ENCODE measurements around the gene TEX44. TPM values are rescaled to one million over a fixed set of nuclear protein-coding genes. Genes with fewer than 3 reads are reported as not detected.

Gene TEX44
- total and polyA plus RNA-seq, 9 of the 15 experiments (the other 6 are each of a cell fraction or from before 2014, with no cell fraction given): not detected

- no peaks in the 10 kb centered on the region for H4K20me1 ChIP-seq (replicated peaks; ENCODE audit: control insufficient read depth, insufficient read depth, low read length)
- H3K9ac ChIP-seq (ENCODE audit: insufficient read depth in 1 of 2, low read depth in 2 of 2, low read length in 2 of 2): no peak overlapping the region
- ChIA-PET POLR2A (interaction anchor here (0.9 to 1.2 kb wide), 2 partner anchors 10 to 168 kb away, joined by 3 to 5 read pairs; no protein-coding TSS in a partner anchor), CTCF (ENCODE audit: low intra/inter-chr PET ratio) (no interaction called here)
- no peaks in the 10 kb centered on the region for H3K27me3 ChIP-seq (ENCODE audit: control insufficient read depth in 2 of 2, insufficient read depth in 2 of 2, low read length in 2 of 2)
- peaks cover 0 to 4% of the 10 kb centered on the region in 2 experiments; a peak in 2 of 5 replicates for H3K4me1 ChIP-seq (replicated peaks in 1 of 2; ENCODE audit: control insufficient read depth in 2 of 2, insufficient read depth in 2 of 2, low read length in 2 of 2)
- ATAC-seq: no peak
- FAIRE-seq: no peak
- in situ Hi-C loops (cut with MboI) (no loop called here), intact Hi-C loops (cut with micrococcal nuclease) (no loop called here)
- H3K79me2 ChIP-seq (ENCODE audit: control insufficient read depth, insufficient read depth, low read length): no peaks in the 10 kb centered on the region
- H3K4me2 ChIP-seq (ENCODE audit: insufficient read depth, low read length): no peak overlapping the region
- no peak overlapping the region for H3K27ac ChIP-seq (ENCODE audit: extremely low read depth, low read depth, low read length)
- DNase-seq (ENCODE audit: extremely low read depth in 1 of 4, low spot score in 3 of 4): no peak
- H3K9me3 ChIP-seq (replicated peaks; ENCODE audit: control insufficient read depth, insufficient read depth, low read depth, low read length): no peaks in the 10 kb centered on the region
- WGBS (ENCODE audit: insufficient coverage, low coverage, missing lambda C conversion rate): 26% methylated on average over 12 of the region's 14 CpGs
- H3K9me1 ChIP-seq (ENCODE audit: control insufficient read depth, insufficient read depth, low read length): no peaks in the 10 kb centered on the region
- no peak overlapping the region for H2AFZ ChIP-seq (ENCODE audit: low read depth, low read length)
- no TSS peak for BruUV-seq (replicated peaks)
- H3K36me3 ChIP-seq (ENCODE audit: control insufficient read depth, insufficient read depth, low read length): no peaks in the 10 kb centered on the region
- TF ChIP-seq GTF2A2 (tag; IDR thresholded peaks at IDR 0.05): no peak
- no peak for TF ChIP-seq MTA1 (IDR thresholded peaks at IDR 0.05; ENCODE audit: borderline replicate concordance)
- no peak for TF ChIP-seq ZNF124 (CRISPR knock-in tag; IDR thresholded peaks at IDR 0.05)
- TF ChIP-seq, protein P1, sequence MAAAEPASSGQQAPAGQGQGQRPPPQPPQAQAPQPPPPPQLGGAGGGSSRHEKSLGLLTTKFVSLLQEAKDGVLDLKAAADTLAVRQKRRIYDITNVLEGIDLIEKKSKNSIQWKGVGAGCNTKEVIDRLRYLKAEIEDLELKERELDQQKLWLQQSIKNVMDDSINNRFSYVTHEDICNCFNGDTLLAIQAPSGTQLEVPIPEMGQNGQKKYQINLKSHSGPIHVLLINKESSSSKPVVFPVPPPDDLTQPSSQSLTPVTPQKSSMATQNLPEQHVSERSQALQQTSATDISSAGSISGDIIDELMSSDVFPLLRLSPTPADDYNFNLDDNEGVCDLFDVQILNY (CRISPR knock-in tag; IDR thresholded peaks at IDR 0.05): no peak
- no peak for TF ChIP-seq SMAD4 (CRISPR knock-in tag; conservative IDR thresholded peaks at IDR 0.05)
- TF ChIP-seq, protein P2, sequence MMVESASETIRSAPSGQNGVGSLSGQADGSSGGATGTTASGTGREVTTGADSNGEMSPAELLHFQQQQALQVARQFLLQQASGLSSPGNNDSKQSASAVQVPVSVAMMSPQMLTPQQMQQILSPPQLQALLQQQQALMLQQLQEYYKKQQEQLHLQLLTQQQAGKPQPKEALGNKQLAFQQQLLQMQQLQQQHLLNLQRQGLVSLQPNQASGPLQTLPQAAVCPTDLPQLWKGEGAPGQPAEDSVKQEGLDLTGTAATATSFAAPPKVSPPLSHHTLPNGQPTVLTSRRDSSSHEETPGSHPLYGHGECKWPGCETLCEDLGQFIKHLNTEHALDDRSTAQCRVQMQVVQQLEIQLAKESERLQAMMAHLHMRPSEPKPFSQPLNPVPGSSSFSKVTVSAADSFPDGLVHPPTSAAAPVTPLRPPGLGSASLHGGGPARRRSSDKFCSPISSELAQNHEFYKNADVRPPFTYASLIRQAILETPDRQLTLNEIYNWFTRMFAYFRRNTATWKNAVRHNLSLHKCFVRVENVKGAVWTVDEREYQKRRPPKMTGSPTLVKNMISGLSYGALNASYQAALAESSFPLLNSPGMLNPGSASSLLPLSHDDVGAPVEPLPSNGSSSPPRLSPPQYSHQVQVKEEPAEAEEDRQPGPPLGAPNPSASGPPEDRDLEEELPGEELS (CRISPR knock-in tag; IDR thresholded peaks at IDR 0.05; ENCODE audit: borderline replicate concordance): no peak
- no peak for TF ChIP-seq SMARCE1 (IDR thresholded peaks at IDR 0.05)
- TF ChIP-seq MEIS2 (IDR thresholded peaks at IDR 0.05; ENCODE audit: partially characterized antibody): no peak
- no peak overlapping the region for H3K4me3 ChIP-seq
Measured at GRCh38 chr2:231632559-231633142, 40.0 kb downstream of the TEX44 start.
